ENCODE data around the gene RERE. TPM values are rescaled to one million over a fixed set of nuclear protein-coding genes. Genes with fewer than 3 reads are reported as not detected.
"Not testable (repeated sequence)": the region's sequence is repeated elsewhere in the genome, so short reads cannot be mapped to it uniquely, and the experiment has no call there.

Gene RERE
- total RNA-seq, 2 donors from 2014 or later, result 144 to 174 TPM

GRCh38 chr1:8841395-8841794 lies 24.0 kb upstream of the RERE start:
- Histone ChIP-seq H3K9me3 (no peaks in the 10 kb centered on the region), H3K4me3 (no peak overlapping the region), H3K36me3 (no peaks in the 10 kb centered on the region), H3K4me1 (ENCODE audit: control insufficient read depth in 1 of 2, low read depth in 2 of 2) (peaks cover 11 to 23% of the 10 kb centered on the region in 2 donors), H3K27ac (no peak overlapping the region), H3K27me3 (replicated peaks; ENCODE audit: insufficient read depth) (no peaks in the 10 kb centered on the region)
- ATAC-seq (ENCODE audit: insufficient number of reproducible peaks, low FRiP score, low read depth) (no peak), DNase-seq (ENCODE audit: low spot score) (no peak)
- no peak for TF ChIP-seq CTCF (IDR thresholded peaks at IDR 0.05)

GRCh38 chr1:8839990-8840389 lies 22.6 kb upstream of the RERE start:
- no peak for TF ChIP-seq CTCF (IDR thresholded peaks at IDR 0.05)
- DNase-seq (ENCODE audit: low spot score), result no peak
- no peak for ATAC-seq (ENCODE audit: insufficient number of reproducible peaks, low FRiP score, low read depth)
- H3K9me3 ChIP-seq, result no peaks in the 10 kb centered on the region
- H3K4me1 ChIP-seq (ENCODE audit: control insufficient read depth in 1 of 2, low read depth in 2 of 2), result peaks cover 4 to 9% of the 10 kb centered on the region in 2 donors
- H3K36me3 ChIP-seq, result no peaks in the 10 kb centered on the region
- no peak overlapping the region for H3K4me3 ChIP-seq
- no peaks in the 10 kb centered on the region for H3K27me3 ChIP-seq (replicated peaks; ENCODE audit: insufficient read depth)
- H3K27ac ChIP-seq, result no peak overlapping the region

- no peak for ATAC-seq (ENCODE audit: insufficient number of reproducible peaks, low FRiP score, low read depth)
- H3K4me3 ChIP-seq, result no peak overlapping the region
Measured at GRCh38 chr1:8835941-8836643, 18.7 kb upstream of the RERE start.

GRCh38 chr1:8831340-8831739 lies 13.9 kb upstream of the RERE start:
- no peak overlapping the region for H3K27ac ChIP-seq
- no peak for ATAC-seq (ENCODE audit: insufficient number of reproducible peaks, low FRiP score, low read depth)
- H3K36me3 ChIP-seq, result no peaks in the 10 kb centered on the region
- DNase-seq (ENCODE audit: low spot score), result no peak
- H3K27me3 ChIP-seq (replicated peaks; ENCODE audit: insufficient read depth), result no peaks in the 10 kb centered on the region
- H3K9me3 ChIP-seq, result no peaks in the 10 kb centered on the region
- TF ChIP-seq CTCF (IDR thresholded peaks at IDR 0.05), result peak; percentile 30
- no peaks in the 10 kb centered on the region for H3K4me1 ChIP-seq (ENCODE audit: control insufficient read depth in 1 of 2, low read depth in 2 of 2)
- H3K4me3 ChIP-seq, result no peak overlapping the region

More at GRCh38 chr1:8835941-8836643, 18.7 kb upstream of the RERE start:
- Histone ChIP-seq H3K27me3 (replicated peaks; ENCODE audit: insufficient read depth) (no peaks in the 10 kb centered on the region), H3K9me3 (no peaks in the 10 kb centered on the region), H3K36me3 (no peaks in the 10 kb centered on the region), H3K27ac (no peak overlapping the region), H3K4me1 (ENCODE audit: control insufficient read depth in 1 of 2, low read depth in 2 of 2) (no peaks in the 10 kb centered on the region)
- no peak for TF ChIP-seq CTCF (IDR thresholded peaks at IDR 0.05)
- no peak for DNase-seq (ENCODE audit: low spot score)

GRCh38 chr1:8830732-8831131 lies 13.3 kb upstream of the RERE start:
- H3K4me3 ChIP-seq; H3K27ac ChIP-seq; H3K9me3 ChIP-seq; ATAC-seq (ENCODE audit: insufficient number of reproducible peaks, low FRiP score, low read depth); H3K4me1 ChIP-seq (ENCODE audit: control insufficient read depth in 1 of 2, low read depth in 2 of 2); H3K27me3 ChIP-seq (replicated peaks; ENCODE audit: insufficient read depth); H3K36me3 ChIP-seq; DNase-seq (ENCODE audit: low spot score): not testable (repeated sequence)
